HG02798 (cell line): ENCODE measurements around the gene ALG3.

ENCODE experiments used
- ATAC-seq: cut with Tn5 transposase; IDR thresholded peaks from one replicate; pipeline ENCODE4 v1.9.1; 2021; ENCODE audit warnings: mild to moderate bottlenecking; ENCODE audit not compliant: unreplicated experiment, poor library complexity

Gene ALG3

GRCh38 chr3:184203526-184203925, 45.2 kb downstream of the ALG3 start:
- ATAC-seq = no peak

GRCh38 chr3:184200825-184201224, 47.9 kb downstream of the ALG3 start:
- ATAC-seq = no peak

GRCh38 chr3:184198509-184198908, 50.3 kb downstream of the ALG3 start:
- ATAC-seq = no peak

GRCh38 chr3:184196536-184196935, 52.2 kb downstream of the ALG3 start:
- ATAC-seq = no peak

GRCh38 chr3:184193991-184194539, 54.7 kb downstream of the ALG3 start:
- no peak for ATAC-seq

GRCh38 chr3:184192889-184193288, 55.9 kb downstream of the ALG3 start:
- ATAC-seq = no peak
